OCI-LY3 (cell line): ENCODE results near the gene MTMR4.

Experiments
- H2AFZ ChIP-seq: fragments of 200-600, 300-600 bp; shearing (Covaris generic); 2 replicates; pipeline ENCODE4 v1.6.0; 2014; ENCODE audit warnings: antibody characterized with exemption, low read depth, low read length
- H3K27ac ChIP-seq: fragments of 200-600, 300-600 bp; sonication (generic); 2 replicates; pipeline ENCODE4 v1.5.1; 2014; ENCODE audit warnings: mild to moderate bottlenecking, low read length, moderate library complexity, mixed read lengths
- H3K27me3 ChIP-seq: fragments of 200-600, 300-600 bp; sonication (generic); 2 replicates; pipeline ENCODE4 v1.6.1; 2014; ENCODE audit warnings: low read depth, low read length, mixed read lengths
- H3K36me3 ChIP-seq: fragments of 200-600, 300-600 bp; sonication (generic); replicated peaks from 2 replicates; pipeline ENCODE3; 2014; ENCODE audit warnings: low read depth, low read length, mixed read lengths
- H3K4me1 ChIP-seq: fragments of 300-600, 200-600 bp; sonication (generic); 2 replicates; pipeline ENCODE4 v1.6.1; 2014; ENCODE audit warnings: low read length, mixed read lengths
- H3K4me2 ChIP-seq: fragments of 200-600, 300-600 bp; sonication (generic); 2 replicates; pipeline ENCODE4 v1.6.1; 2014; ENCODE audit warnings: low read length, mixed read lengths
- H3K4me3 ChIP-seq: fragments of 300-600, 200-600 bp; sonication (generic); 2 replicates; pipeline ENCODE4 v1.5.1; 2014; ENCODE audit warnings: antibody characterized with exemption, mild to moderate bottlenecking, low read length, moderate library complexity
- H3K79me2 ChIP-seq: fragments of 300-600, 200-600 bp; shearing (Covaris generic); 2 replicates; pipeline ENCODE4 v1.6.1; 2014; ENCODE audit warnings: mild to moderate bottlenecking, low read length, mixed read lengths
- H3K9ac ChIP-seq: fragments of 300-600, 200-600 bp; shearing (Covaris generic); 2 replicates; pipeline ENCODE4 v1.6.0; 2014; ENCODE audit warnings: mild to moderate bottlenecking, low read length, moderate library complexity
- H3K9me3 ChIP-seq: fragments of 200-600, 300-600 bp; shearing (Covaris generic); 2 replicates; pipeline ENCODE4 v1.6.1; 2014; ENCODE audit warnings: low read length, mixed read lengths; ENCODE audit not compliant: insufficient read depth
- H4K20me1 ChIP-seq: fragments of 200-600, 300-600 bp; sonication (generic); 2 replicates; pipeline ENCODE4 v1.6.1; 2016; ENCODE audit warnings: low read length, mixed read lengths; ENCODE audit not compliant: insufficient read depth
- EZH2phosphoT487 ChIP-seq: fragments of 200-600 bp; shearing (Covaris generic); IDR thresholded peaks from 2 replicates; pipeline ENCODE4 v1.6.1; 2018; ENCODE audit warnings: antibody characterized with exemption, mixed run types, low read depth
- TF ChIP-seq, protein P1 (sequence below): fragments of 200-600, 300-600 bp; sonication (generic); IDR thresholded peaks from 2 replicates; pipeline ENCODE4 v1.5.1; 2014; ENCODE audit warnings: antibody characterized with exemption, low read length, low read depth

The MTMR4 gene

DNA sequence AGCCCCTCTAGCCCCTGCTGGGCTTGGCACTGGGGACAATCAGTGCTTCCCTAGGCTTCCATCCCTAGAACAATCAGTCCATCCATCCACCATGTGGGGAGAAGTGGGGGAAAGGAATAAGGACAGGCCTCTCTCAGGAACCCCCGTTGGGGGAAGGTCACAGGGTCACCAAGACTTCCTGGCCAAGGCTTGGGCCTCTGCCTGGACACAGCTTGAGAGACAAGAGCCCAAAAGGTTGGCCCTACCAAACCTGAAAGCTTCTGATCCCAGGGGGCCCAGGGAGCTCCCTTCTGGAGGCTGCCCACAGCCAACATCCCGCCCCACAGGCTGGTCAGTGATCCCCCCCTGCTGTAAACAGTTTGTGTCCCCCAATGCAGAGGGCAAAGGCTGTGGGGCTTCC, 16.2 kb upstream of the MTMR4 start:
- no peaks in the 10 kb centered on the region for H3K79me2 ChIP-seq
- H3K4me3 ChIP-seq, result no peak overlapping the region
- H2AFZ ChIP-seq, result no peak overlapping the region
- no peaks in the 10 kb centered on the region for H4K20me1 ChIP-seq
- peaks cover 23% of the 10 kb centered on the region for H3K27me3 ChIP-seq
- no peaks in the 10 kb centered on the region for H3K9me3 ChIP-seq
- H3K36me3 ChIP-seq, result no peaks in the 10 kb centered on the region
- H3K4me1 ChIP-seq, result peaks cover 30% of the 10 kb centered on the region
- H3K9ac ChIP-seq, result no peak overlapping the region
- no peak overlapping the region for H3K4me2 ChIP-seq
- H3K27ac ChIP-seq, result no peak overlapping the region
- no peak for TF ChIP-seq EZH2phosphoT487
- TF ChIP-seq, protein P1, sequence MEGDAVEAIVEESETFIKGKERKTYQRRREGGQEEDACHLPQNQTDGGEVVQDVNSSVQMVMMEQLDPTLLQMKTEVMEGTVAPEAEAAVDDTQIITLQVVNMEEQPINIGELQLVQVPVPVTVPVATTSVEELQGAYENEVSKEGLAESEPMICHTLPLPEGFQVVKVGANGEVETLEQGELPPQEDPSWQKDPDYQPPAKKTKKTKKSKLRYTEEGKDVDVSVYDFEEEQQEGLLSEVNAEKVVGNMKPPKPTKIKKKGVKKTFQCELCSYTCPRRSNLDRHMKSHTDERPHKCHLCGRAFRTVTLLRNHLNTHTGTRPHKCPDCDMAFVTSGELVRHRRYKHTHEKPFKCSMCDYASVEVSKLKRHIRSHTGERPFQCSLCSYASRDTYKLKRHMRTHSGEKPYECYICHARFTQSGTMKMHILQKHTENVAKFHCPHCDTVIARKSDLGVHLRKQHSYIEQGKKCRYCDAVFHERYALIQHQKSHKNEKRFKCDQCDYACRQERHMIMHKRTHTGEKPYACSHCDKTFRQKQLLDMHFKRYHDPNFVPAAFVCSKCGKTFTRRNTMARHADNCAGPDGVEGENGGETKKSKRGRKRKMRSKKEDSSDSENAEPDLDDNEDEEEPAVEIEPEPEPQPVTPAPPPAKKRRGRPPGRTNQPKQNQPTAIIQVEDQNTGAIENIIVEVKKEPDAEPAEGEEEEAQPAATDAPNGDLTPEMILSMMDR, result no peak

DNA sequence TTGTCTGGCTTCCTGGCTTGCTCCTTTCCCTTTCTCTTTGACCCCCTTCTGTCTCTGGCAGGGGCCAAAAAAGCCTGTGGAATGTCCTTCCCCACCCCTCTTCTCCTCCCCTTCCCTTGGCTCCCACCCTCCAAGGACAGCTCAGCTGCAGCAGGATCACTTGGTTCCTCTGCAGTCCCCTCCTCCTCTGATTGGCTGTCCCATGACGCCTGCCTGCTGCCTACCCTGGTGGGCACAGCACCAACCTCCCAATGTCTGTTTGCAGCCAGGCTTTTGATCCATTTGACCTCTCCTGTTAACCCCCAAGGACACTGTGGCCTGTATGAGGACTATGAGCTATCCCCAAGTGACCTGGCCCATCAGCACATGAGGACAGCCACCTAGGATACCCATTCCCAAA, 14.8 kb upstream of the MTMR4 start:
- Histone ChIP-seq H3K9ac (no peak overlapping the region), H3K9me3 (no peaks in the 10 kb centered on the region), H3K79me2 (no peaks in the 10 kb centered on the region), H2AFZ (no peak overlapping the region), H3K27me3 (peaks cover 15% of the 10 kb centered on the region), H3K4me3 (no peak overlapping the region), H4K20me1 (no peaks in the 10 kb centered on the region), H3K4me1 (peaks cover 26% of the 10 kb centered on the region), H3K4me2 (no peak overlapping the region), H3K36me3 (no peaks in the 10 kb centered on the region), H3K27ac (no peak overlapping the region)
- TF ChIP-seq EZH2phosphoT487, result no peak
- TF ChIP-seq, protein P1, result no peak

DNA sequence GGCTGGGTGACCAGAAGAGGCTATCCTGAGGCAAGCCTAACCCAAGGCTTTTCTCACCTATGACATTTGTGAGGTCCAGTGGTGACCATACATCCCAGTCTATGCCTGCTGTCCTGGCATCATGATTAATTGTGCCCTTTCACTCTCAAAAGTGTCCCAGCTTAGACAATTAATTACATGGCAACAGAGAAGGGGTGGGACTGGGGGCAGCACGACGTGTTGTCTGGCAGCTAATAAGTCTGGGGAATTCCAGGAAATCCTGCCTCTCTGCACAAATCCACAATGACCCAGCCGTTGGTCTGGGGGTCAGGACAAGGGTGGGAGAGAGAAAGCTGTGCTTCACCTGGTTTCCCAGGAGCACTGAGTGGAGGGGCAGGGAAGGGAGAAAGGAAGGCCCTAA, 14.0 kb upstream of the MTMR4 start:
- Histone ChIP-seq H3K9me3 (no peaks in the 10 kb centered on the region), H3K79me2 (no peaks in the 10 kb centered on the region), H3K27me3 (peaks cover 15% of the 10 kb centered on the region), H3K4me3 (no peak overlapping the region), H3K9ac (no peak overlapping the region), H3K4me2 (no peak overlapping the region), H3K27ac (no peak overlapping the region), H2AFZ (no peak overlapping the region), H3K36me3 (no peaks in the 10 kb centered on the region), H3K4me1 (peaks cover 26% of the 10 kb centered on the region), H4K20me1 (no peaks in the 10 kb centered on the region)
- no peak for TF ChIP-seq EZH2phosphoT487

DNA sequence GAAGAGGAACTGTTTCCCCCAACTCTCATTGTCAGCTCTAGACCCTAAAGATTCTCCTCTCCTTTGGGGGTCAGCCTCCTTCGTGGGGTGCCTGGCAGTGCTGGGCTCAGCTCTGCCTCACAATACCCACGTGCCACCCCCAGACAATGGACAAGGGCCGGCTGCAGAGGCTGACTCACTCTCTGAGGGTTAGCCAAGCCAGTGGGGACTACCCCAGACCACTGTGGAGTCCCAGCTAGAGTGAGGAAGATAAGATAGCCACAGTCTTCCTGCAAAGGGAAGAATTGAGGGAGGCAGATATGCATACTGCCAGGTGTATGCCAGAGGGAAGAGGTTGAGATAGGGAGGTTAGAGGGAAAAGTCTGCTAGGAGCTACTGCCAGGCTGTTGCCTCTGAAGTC, 13.5 kb upstream of the MTMR4 start:
- Histone ChIP-seq H3K4me3 (no peak overlapping the region), H3K9ac (no peak overlapping the region), H3K27ac (no peak overlapping the region), H2AFZ (no peak overlapping the region), H3K4me2 (peak overlapping the region; percentile 23; the same call in 1 of the 2 replicates), H3K27me3 (peaks cover 14% of the 10 kb centered on the region), H3K4me1 (peaks cover 26% of the 10 kb centered on the region), H3K79me2 (no peaks in the 10 kb centered on the region), H3K36me3 (no peaks in the 10 kb centered on the region), H3K9me3 (no peaks in the 10 kb centered on the region), H4K20me1 (no peaks in the 10 kb centered on the region)
- no peak for TF ChIP-seq EZH2phosphoT487

DNA sequence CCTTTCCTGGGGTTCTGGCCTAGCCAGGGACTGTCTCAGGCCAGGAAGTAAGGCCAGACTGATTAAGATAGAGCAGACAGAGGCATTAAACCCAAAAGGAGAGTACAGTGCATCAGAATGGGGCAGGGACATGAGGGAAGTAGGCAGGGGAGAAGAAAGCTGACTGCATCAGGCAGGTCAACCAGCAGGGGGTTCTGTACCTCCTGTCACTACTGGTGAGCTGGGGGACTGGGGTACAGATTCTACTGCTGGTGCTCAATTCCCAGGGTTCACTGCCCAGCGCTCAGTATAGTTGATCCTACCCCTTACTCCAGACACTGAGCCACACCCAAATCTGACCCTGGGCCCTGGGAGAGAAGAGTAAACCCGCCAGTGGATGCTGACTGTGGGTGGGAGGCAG, 12.9 kb upstream of the MTMR4 start:
- Histone ChIP-seq H3K27me3 (peaks cover 8% of the 10 kb centered on the region), H3K4me3 (no peak overlapping the region)
- no peak for TF ChIP-seq EZH2phosphoT487
- TF ChIP-seq, protein P1, result peak; percentile 41

More for the DNA sequence above, 12.9 kb upstream of the MTMR4 start:
- Histone ChIP-seq H3K4me2 (peak overlapping the region; percentile 23), H2AFZ (peak overlapping the region; percentile 41; the same call in 1 of the 2 replicates), H3K36me3 (no peaks in the 10 kb centered on the region), H3K79me2 (no peaks in the 10 kb centered on the region), H3K9ac (peak overlapping the region; percentile 22; the same call in 1 of the 2 replicates), H3K9me3 (no peaks in the 10 kb centered on the region), H3K27ac (no peak overlapping the region), H4K20me1 (no peaks in the 10 kb centered on the region), H3K4me1 (peaks cover 25% of the 10 kb centered on the region)
